Measurements from ENCODE around the gene MAGEL2.
A peak's percentile ranks its signal among the peaks of the same experiment; 100 is the strongest.

The MAGEL2 gene

DNA sequence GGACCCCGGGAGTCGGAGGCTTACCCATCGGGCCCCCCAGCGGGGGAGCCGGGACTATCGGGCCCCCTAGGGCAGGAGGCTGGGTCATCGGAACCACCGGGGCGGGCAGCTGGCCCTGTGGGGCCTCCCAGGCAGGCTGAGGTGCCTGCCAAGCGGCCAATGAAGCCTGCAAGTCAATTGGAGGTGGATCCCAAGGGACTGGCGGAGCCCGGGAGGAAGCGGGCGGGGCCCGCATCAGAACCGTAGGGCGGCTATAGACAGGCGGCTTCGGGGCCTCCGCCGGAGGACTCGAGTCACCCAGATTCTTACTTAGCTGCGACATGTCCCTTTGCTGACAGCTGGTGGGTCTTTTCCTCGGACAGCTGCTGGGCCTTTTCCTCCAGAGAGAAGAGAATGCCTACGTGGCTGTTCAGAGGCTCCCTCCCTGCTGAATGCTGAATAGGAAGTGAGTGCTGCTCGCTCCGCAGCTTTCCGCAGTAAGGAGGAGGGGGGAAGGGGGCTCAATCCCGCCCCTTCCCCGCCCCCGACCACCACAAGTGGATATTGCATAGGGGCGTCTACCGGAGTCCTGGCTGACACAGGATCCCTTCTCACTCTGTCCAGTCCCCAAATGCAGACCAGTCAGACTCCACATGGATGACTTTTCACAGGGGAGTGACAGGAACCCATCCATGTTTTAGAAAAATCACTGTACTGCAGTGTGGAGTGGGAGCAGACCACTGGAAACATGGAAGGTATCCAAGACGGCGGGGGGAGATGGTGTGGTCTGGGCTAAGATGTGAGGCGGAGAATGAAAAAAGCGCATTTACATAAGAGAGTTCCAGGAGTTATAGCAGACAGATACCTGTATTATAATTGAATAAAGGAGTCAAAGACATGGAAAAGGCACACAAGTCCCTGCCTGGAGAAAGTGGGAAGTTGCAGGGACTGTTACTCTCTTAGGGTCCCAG is at the start of gene MAGEL2:
TSS of gene MAGEL2 (minus strand) at position 447 of the 950 bp plus-strand sequence. CDS start at position 322, 125 bp downstream.
- Mint-ChIP-seq H3K27me3 (peaks cover 21% of the 10 kb centered on the region), H3K36me3 (no peaks in the 10 kb centered on the region), H3K4me3 (no peak within 1 kb of the TSS), H3K4me1 (no peaks in the 10 kb centered on the region), H3K27ac (no peak within 1 kb of the TSS), H3K9me3 (no peaks in the 10 kb centered on the region)
- DNase-seq, result no peak
- CTCF ChIA-PET, result no interaction called here

GRCh38 chr15:23695282-23695681 is 47.6 kb upstream of the MAGEL2 start:
- no peak overlapping the region for H3K4me3 Mint-ChIP-seq
- H3K36me3 Mint-ChIP-seq, result no peaks in the 10 kb centered on the region
- CTCF ChIA-PET, result no interaction called here
- no peaks in the 10 kb centered on the region for H3K27me3 Mint-ChIP-seq
- H3K27ac Mint-ChIP-seq, result no peak overlapping the region
- peaks cover 2% of the 10 kb centered on the region for H3K9me3 Mint-ChIP-seq
- H3K4me1 Mint-ChIP-seq, result no peaks in the 10 kb centered on the region
- no peak for DNase-seq

- no peaks in the 10 kb centered on the region for H3K4me1 Mint-ChIP-seq
- CTCF ChIA-PET, result no interaction called here
Measured at GRCh38 chr15:23694592-23694991, 46.9 kb upstream of the MAGEL2 start.

DNA sequence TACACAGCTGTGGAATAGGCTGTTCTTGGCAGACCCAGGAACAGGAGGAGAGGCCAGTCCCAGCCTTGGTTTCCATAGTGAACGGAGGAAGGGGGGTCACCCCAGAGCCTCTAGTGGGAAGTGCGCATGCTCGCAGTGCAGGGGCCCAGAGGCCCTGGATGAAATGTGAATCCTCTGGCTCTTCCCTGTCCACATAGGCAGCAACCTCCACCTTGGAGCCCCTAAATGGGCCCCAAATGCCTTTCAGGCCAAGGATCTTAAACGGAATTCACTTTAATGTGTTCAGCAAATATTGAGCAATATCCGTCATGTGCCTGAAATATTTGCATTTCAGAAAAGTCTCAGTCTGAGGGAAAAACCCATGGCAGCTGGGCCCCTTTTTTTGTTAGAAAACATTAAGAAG is 42.8 kb upstream of the MAGEL2 start:
- no peak for DNase-seq
- H3K4me1 Mint-ChIP-seq, result no peaks in the 10 kb centered on the region
- CTCF ChIA-PET, result no interaction called here
- H3K27me3 Mint-ChIP-seq, result no peaks in the 10 kb centered on the region
- no peak overlapping the region for H3K27ac Mint-ChIP-seq
- no peak overlapping the region for H3K4me3 Mint-ChIP-seq
- H3K9me3 Mint-ChIP-seq, result peaks cover 6% of the 10 kb centered on the region
- no peaks in the 10 kb centered on the region for H3K36me3 Mint-ChIP-seq

More at GRCh38 chr15:23694592-23694991, 46.9 kb upstream of the MAGEL2 start:
- H3K27ac Mint-ChIP-seq, result no peak overlapping the region
- no peaks in the 10 kb centered on the region for H3K27me3 Mint-ChIP-seq
- H3K4me3 Mint-ChIP-seq, result no peak overlapping the region
- no peaks in the 10 kb centered on the region for H3K36me3 Mint-ChIP-seq
- peaks cover 2% of the 10 kb centered on the region for H3K9me3 Mint-ChIP-seq
- DNase-seq, result no peak

- CTCF ChIA-PET, result no interaction called here
- no peak overlapping the region for H3K4me3 Mint-ChIP-seq
- H3K36me3 Mint-ChIP-seq, result no peaks in the 10 kb centered on the region
- no peak overlapping the region for H3K27ac Mint-ChIP-seq
- H3K4me1 Mint-ChIP-seq, result no peaks in the 10 kb centered on the region
- H3K27me3 Mint-ChIP-seq, result no peaks in the 10 kb centered on the region
- no peak for DNase-seq
- peaks cover 3% of the 10 kb centered on the region for H3K9me3 Mint-ChIP-seq
Measured at GRCh38 chr15:23690015-23690414, 42.3 kb upstream of the MAGEL2 start.

- peak; percentile 33 for DNase-seq
- CTCF ChIA-PET, result no interaction called here
- Mint-ChIP-seq H3K9me3 (peaks cover 3% of the 10 kb centered on the region), H3K27ac (no peak within 1 kb of the TSS), H3K27me3 (no peaks in the 10 kb centered on the region), H3K4me3 (peak within 1 kb of the TSS; percentile 22), H3K4me1 (no peaks in the 10 kb centered on the region), H3K36me3 (no peaks in the 10 kb centered on the region)
Measured at GRCh38 chr15:23687143-23687470, 39.4 kb upstream of the MAGEL2 start, which contains the start of gene NDN. Gene NDN, minus strand, starts transcription at chr15:23687305. Its CDS starts 88 bp downstream, at chr15:23687217.

GRCh38 chr15:23686466-23687142 is 38.9 kb upstream of the MAGEL2 start:
- Mint-ChIP-seq H3K4me3 (no peak overlapping the region), H3K9me3 (peaks cover 3% of the 10 kb centered on the region), H3K27ac (no peak overlapping the region), H3K36me3 (no peaks in the 10 kb centered on the region), H3K27me3 (no peaks in the 10 kb centered on the region), H3K4me1 (no peaks in the 10 kb centered on the region)
- CTCF ChIA-PET, result no interaction called here
- no peak for DNase-seq

- Mint-ChIP-seq H3K4me3 (no peak overlapping the region), H3K4me1 (no peaks in the 10 kb centered on the region), H3K27ac (no peak overlapping the region), H3K27me3 (no peaks in the 10 kb centered on the region), H3K9me3 (no peaks in the 10 kb centered on the region), H3K36me3 (no peaks in the 10 kb centered on the region)
- DNase-seq, result no peak
- CTCF ChIA-PET, result interaction anchor here (0.9 kb wide), 1 partner anchor 20 kb away, joined by 3 read pairs; no protein-coding TSS in a partner anchor
Measured at GRCh38 chr15:23671481-23671880, 23.8 kb upstream of the MAGEL2 start.

GRCh38 chr15:23670970-23671369 is 23.3 kb upstream of the MAGEL2 start:
- Mint-ChIP-seq H3K4me3 (no peak overlapping the region), H3K36me3 (no peaks in the 10 kb centered on the region)
- CTCF ChIA-PET, result no interaction called here

DNA sequence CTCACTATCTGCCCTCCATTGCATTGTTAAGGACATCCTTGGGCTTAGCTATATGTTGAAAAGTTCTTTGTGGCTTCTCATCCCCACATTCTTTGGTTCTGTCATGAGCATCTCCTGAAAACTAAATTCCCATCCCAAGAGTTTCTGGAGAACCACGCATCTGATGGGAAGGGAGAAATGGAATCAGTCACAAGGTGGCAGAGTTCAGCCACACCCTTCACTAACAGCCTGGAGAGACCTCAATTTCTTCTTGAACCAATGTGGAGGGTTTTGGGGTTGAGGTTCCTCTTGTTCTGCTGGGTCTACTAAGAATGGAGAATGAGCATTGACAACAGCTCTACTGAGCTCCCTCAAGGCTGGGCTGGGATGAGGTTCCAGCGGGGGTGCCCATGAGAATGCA is 15.6 kb upstream of the MAGEL2 start:
- H3K27me3 Mint-ChIP-seq, result no peaks in the 10 kb centered on the region
- CTCF ChIA-PET, result interaction anchor here (1.2 kb wide), 1 partner anchor 215 kb away, joined by 3 read pairs; no protein-coding TSS in a partner anchor
- H3K36me3 Mint-ChIP-seq, result no peaks in the 10 kb centered on the region
- H3K9me3 Mint-ChIP-seq, result no peaks in the 10 kb centered on the region
- H3K27ac Mint-ChIP-seq, result no peak overlapping the region
- DNase-seq, result no peak
- no peak overlapping the region for H3K4me3 Mint-ChIP-seq
- H3K4me1 Mint-ChIP-seq, result no peaks in the 10 kb centered on the region

More at GRCh38 chr15:23670970-23671369, 23.3 kb upstream of the MAGEL2 start:
- no peak for DNase-seq
- Mint-ChIP-seq H3K4me1 (no peaks in the 10 kb centered on the region), H3K27me3 (no peaks in the 10 kb centered on the region), H3K9me3 (no peaks in the 10 kb centered on the region), H3K27ac (no peak overlapping the region)

DNA sequence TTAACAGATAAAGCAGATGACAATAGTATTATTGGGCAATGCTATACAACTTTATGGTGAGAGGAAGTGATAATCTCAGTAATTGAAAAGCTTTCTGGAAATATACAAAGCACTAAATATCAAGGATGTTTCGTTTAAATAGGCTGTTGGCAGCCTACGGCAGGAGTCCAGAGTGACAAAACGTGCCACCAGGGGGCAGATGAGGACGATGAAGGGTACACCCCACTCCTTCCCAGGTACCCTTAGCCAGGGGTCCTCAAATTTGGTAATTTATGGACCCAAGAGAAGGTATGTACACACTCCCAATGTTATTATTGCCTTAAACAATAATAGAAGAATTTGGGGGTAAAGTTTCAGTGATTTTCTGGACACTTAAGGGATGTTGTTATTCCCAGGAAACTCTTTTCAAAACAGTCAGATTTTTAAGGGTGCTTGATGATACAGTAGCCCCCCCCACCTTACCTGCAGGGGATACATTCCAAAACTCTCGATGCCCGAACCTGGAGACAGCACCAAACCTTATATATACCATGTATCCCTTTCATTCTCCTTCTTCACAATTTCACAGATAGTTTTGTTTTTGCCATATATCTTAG is 1.4 kb upstream of the MAGEL2 start:
- H3K4me1 Mint-ChIP-seq, result no peaks in the 10 kb centered on the region
- DNase-seq, result peak; percentile 39
- CTCF ChIA-PET, result no interaction called here
- H3K36me3 Mint-ChIP-seq, result no peaks in the 10 kb centered on the region
- no peaks in the 10 kb centered on the region for H3K9me3 Mint-ChIP-seq
- no peak overlapping the region for H3K4me3 Mint-ChIP-seq
- H3K27me3 Mint-ChIP-seq, result peaks cover 21% of the 10 kb centered on the region
- no peak overlapping the region for H3K27ac Mint-ChIP-seq

DNA sequence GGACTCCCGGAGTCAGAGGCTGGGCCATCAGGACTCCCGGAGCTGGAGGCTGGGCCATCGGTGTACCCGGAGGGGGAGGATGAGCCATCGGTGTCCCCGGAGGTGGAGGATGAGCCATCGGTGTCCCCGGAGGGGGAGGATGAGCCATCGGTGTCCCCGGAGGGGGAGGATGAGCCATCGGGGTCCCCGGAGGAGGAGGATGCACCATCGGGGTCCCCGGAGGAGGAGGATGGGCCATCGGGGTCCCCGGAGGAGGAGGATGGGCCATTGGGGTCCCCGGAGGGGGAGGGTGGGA is 719 bp downstream of the MAGEL2 start:
- Mint-ChIP-seq H3K9me3 (no peaks in the 10 kb centered on the region), H3K27ac (no peak overlapping the region), H3K27me3 (peaks cover 21% of the 10 kb centered on the region), H3K4me3 (no peak overlapping the region), H3K36me3 (no peaks in the 10 kb centered on the region), H3K4me1 (no peaks in the 10 kb centered on the region)
- CTCF ChIA-PET, result no interaction called here
- DNase-seq, result no peak

DNA sequence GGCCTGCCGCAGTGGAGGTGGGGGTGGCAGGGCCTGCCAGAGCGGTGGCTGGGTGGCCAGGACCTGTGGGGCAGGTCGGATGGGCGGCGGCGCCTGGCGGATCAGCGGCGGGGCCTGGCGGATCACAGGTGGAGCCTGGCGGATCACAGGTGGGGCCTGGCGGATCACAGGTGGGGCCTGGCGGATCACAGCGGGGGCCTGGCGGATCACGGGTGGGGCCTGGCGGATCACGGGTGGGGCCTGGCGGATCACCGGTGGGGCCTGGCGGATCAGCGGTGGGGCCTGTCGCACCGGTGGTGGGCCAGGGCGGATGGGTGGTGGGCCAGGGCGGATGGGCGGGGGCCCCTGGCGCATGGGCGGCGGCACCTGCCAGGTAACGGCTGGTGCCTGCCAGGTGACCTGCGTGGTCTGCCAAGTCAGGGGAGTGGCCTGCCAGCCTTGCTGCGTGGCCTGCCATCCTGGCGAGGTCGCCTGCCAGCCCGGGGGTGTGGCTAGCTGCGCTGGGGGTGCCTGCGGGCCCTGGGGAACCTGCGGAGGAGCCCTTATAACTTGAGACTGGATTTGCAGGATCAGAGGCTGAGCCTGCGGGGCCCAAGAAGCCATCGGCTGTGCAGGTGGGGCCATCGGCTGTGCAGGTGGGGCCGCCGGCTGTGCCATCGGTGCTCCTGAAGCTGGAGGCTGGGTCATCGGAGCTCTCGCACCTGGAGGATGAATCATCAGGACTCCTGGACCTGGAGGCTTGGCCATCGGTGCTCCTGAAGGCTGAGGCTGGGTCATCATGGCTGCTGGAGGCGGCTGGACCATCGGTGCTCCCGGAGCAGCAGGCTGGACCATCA is 1.3 kb downstream of the MAGEL2 start:
- Mint-ChIP-seq H3K36me3 (no peaks in the 10 kb centered on the region), H3K4me1 (no peaks in the 10 kb centered on the region), H3K4me3 (no peak overlapping the region), H3K27ac (no peak overlapping the region), H3K9me3 (no peaks in the 10 kb centered on the region), H3K27me3 (peaks cover 21% of the 10 kb centered on the region)
- no peak for DNase-seq
- CTCF ChIA-PET, result no interaction called here

Measured in activated naive CD4-positive, alpha-beta T cell treated with anti-CD3 and anti-CD28 coated beads, Interleukin-2, amount 10 ng/mL, durations not matched to agents 7 days and 5 days (primary cell).